ENCODE data around the gene SLC12A8. TPM values are rescaled to one million over a fixed set of nuclear protein-coding genes. Genes with fewer than 3 reads are reported as not detected.
"Not testable (repeated sequence)": the region's sequence is repeated elsewhere in the genome, so short reads cannot be mapped to it uniquely, and the experiment has no call there.

Gene SLC12A8
- total RNA-seq, 1 donor from 2014 or later = 4.3 TPM

GRCh38 chr3:125110016-125110875 is 102.3 kb downstream of the SLC12A8 start:
- no peak for DNase-seq

DNA sequence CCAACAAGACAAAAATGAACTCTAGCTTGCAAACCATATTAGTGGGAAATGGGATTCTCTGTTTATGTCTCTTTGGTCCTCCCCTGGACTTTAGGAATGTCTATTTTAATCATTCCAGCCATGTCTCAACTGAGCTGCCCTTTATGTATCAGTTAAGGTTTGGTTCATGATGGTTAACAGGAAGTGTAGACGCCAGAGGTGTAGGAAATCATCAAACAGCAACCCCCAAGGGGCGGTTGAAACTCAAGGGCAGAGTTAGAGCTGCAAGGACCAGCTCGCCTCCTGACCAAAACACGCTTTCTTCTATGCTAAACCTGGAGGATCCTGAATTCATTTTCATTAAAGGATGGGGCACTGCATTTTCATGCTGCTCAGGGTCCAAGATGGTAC is 103.0 kb downstream of the SLC12A8 start:
- DNase-seq = no peak

- DNase-seq = no peak
Measured at GRCh38 chr3:125108833-125109535, 103.6 kb downstream of the SLC12A8 start.

DNA sequence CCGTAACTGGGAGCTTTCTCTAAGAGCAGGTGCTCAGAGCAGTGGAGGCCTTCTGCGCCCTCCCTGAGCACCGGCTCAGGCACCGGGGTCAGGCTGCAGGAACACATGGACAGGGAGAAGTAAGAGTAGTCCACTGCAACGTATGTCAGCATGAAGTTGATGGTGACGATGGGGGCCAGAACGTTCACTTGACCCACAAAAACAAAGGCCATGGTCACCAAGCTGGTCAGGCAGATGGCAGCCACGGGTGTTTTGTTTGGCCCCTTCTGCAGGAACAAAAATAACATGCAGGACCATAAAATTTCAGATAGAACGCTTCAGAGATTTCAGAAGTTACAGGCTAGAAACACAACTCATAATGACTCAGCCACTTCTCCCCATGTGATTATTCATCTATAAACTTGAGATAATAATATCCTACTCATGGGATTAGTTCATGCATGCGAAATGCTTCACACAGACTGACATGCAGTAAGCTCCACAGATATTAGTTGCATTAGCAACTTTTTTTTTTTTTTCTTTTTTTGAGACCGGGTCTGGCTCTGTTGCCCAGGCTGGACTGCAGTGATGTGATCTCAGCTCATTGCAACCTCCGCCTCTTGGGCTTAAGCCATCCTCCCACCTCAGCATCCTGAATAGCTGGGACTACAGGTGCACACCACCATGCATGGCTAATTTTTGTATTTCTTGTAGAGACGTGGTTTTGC is 104.5 kb downstream of the SLC12A8 start:
- DNase-seq = no peak

DNA sequence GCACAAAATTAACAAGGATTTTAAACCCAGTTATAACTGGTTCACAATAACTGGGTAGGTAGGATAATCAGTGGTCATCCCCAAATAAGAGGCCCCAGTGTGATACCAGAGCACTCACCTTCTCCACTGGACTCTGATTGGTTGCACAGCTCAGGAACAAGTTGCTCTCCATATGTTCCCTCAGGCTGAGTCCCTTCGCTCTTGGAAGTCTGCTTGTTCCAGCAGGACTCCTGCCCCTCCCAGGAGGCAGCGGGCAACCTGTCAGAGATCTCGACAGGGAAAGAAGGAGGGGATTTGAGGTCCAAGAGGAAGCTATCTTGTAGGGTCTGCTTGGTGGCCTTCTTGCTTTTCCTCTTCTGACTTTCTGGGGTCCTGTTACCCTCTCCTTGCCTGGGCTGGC is 105.2 kb downstream of the SLC12A8 start:
- no peak for DNase-seq

DNA sequence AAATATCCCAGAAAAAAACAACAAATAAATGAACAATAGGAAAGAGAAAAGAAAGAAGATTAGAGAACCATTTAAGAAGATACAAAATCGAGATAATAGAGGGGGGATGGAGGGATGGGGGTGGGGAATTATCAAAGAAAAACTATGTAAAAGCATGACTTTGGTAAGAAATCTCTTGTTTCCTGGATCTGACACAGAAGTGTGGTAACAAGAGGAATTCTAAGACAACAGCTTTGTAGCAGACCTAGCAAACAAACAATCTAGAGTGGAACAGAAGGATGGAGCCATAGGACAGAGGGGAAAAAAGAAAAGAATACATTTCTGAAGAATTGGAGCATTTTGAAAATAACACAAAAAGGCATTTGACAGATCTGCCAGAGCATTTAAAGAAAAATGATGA is 107.4 kb downstream of the SLC12A8 start:
- no peak for DNase-seq

GRCh38 chr3:125104639-125105038 is 107.9 kb downstream of the SLC12A8 start:
- no peak for DNase-seq

- no peak for DNase-seq
Measured at GRCh38 chr3:125103406-125103805, 109.1 kb downstream of the SLC12A8 start.

GRCh38 chr3:125102470-125102869 is 110.1 kb downstream of the SLC12A8 start:
- DNase-seq = no peak

GRCh38 chr3:125098611-125099291 is 113.8 kb downstream of the SLC12A8 start:
- DNase-seq = no peak

DNA sequence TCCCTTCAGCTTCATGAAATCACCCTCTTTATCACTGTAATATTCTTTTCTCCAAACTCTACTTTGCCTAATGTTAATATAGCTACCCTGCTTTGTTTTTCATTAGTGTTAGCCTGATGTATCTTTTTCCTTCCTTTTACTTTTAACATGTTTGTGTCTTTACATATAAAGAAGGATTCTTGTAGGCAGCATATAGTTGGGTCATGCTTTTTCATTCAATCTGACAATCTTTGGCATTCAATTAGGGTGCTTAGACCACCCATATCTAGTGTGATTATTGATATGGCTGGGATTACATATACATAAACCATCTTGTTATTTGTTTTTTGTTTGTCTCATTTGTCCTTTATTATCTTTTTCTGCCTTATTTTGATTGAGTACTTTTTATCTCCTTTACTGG is 121.9 kb downstream of the SLC12A8 start:
- no peak for DNase-seq

GRCh38 chr3:125087768-125088391 is 124.7 kb downstream of the SLC12A8 start:
- no peak for DNase-seq

- no peak for DNase-seq
Measured at GRCh38 chr3:125085166-125085565, 127.4 kb downstream of the SLC12A8 start.

DNA sequence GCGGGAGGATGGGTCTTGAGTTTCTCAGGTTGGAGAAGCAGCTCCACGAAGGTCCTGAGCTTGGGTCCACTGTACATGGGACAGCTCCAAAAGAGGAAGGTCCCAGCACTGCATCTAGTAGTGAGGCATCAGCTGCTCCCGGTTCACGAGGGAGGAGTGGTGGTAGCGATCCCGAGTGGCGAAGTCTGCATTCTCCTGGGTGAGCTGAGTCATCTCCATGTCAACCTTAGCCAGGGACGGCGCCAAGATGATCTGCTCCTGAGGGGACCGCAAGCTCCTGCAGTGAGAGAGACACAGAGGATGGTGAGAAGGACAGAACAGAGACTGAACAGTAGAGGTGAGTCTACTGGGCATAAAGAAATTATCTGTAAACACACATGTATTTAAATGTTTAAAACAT is 128.8 kb downstream of the SLC12A8 start:
- no peak for DNase-seq

GRCh38 chr3:125082339-125082738 is 130.2 kb downstream of the SLC12A8 start:
- not testable (repeated sequence) for DNase-seq

GRCh38 chr3:125080077-125080476 is 132.5 kb downstream of the SLC12A8 start:
- DNase-seq = no peak

GRCh38 chr3:125079675-125080045 is 132.9 kb downstream of the SLC12A8 start:
- DNase-seq = no peak

DNA sequence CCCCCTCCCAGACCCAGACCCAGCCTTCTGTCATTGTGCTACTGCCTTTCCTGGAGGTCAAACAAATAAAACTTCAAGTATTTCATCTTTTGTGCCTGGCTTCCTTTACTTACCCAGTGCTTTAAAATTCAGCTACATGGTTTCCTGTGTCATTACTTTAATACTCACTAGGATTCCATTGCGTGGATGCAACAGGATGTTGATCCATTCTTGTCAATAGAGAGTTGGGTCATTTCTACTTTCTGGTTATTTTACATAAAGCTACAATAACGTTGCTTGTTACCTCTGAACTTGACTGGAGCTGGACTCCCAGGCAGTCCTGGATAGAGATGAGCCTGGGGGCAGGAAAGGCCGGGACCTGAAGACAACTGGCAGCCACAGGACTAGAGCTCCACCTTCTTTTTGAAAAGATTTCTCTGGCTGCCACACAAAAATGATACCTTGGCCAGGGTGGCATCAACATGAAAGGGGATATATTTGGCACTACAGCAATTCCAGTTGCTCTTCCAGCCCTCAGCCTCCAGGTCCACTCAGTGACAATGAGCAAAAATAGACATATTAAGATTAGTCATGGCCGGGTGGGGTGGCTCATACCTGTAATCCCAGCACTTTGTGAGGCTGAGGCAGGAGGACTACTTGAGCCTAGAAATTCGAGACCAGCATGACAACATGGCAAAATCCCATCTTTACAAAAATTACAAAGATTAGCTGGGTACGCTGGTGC is 133.4 kb downstream of the SLC12A8 start:
- DNase-seq = no peak

GRCh38 chr3:125077864-125078263 is 134.7 kb downstream of the SLC12A8 start:
- no peak for DNase-seq

DNA sequence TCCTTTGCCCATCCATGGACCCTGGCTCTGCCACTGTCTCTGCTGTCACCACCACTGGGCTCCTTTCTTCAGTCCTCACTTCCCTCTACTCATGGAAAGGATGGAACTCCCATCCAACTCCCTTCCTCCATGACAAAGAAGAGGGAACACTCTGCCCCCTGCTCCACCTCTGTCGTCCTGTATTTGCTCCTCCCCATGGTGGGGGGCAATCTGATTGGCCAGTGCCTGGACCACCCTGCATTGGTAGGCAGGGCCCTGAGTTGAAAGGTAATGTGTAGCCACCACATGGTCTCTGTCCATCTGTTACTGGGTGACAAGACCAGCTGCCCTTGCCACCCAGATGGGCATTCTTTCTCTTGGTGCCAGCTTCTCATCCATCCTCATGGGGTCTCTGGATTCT is 136.1 kb downstream of the SLC12A8 start:
- DNase-seq = no peak

DNA sequence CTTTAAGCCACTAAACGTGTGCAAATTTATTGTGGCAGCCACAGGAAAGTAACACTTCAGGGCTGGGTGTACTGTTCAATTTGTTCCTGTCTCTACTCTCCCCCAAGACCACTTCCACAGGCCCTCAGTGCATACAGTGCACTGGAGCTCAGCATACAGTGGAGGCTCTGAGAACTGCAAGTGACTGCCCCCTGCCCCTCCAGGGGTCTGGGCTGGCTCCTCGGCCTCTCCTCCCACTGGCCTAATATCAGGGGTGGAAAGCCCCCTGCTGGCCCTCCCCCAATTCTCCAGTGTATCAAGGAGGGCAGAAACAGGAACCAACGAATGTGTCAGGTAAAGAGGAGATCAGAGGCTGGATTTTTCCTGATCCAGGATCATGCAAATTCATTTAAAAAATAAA is 136.8 kb downstream of the SLC12A8 start:
- DNase-seq = no peak
